ENCODE measurements around the gene KRT86.

DNA sequence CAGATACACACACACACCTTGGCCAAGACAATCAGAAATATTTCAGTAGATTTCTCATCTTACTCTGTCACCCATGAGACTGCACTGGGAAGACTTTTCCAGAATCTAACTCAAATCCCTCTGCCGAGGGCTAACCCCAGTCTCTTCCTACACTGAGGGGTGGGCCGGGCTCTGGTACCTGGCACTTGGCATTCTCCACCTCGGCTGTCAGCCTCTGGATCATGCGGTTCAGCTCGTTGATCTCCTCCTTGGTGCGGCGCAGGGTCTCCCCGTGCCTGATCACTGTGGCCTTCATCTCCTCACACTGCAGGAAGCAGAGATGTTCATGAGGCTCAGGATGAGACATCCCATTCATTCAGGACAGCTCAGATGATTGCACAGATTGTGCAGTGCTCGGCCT, 41.8 kb downstream of the KRT86 start:
- TF ChIP-seq CTCF (conservative IDR thresholded peaks at IDR 0.05; ENCODE audit: low read depth in 2 of 2): no peak
- no peak for TF ChIP-seq EZH2phosphoT487 (IDR thresholded peaks at IDR 0.05; ENCODE audit: unreplicated experiment)
- no peak for TF ChIP-seq NANOG (IDR thresholded peaks at IDR 0.05; ENCODE audit: borderline replicate concordance)
- no peak for TF ChIP-seq EZH2 (IDR thresholded peaks at IDR 0.05; ENCODE audit: low read depth, unreplicated experiment)
- no peak for TF ChIP-seq REST (IDR thresholded peaks at IDR 0.05; ENCODE audit: unreplicated experiment)
- no peak for TF ChIP-seq ETS1 (IDR thresholded peaks at IDR 0.05)
- no peak for TF ChIP-seq STAT1 (IDR thresholded peaks at IDR 0.05; ENCODE audit: unreplicated experiment)
- TF ChIP-seq POLR2AphosphoS5 (IDR thresholded peaks at IDR 0.05; ENCODE audit: low read depth): no peak
- no peak for TF ChIP-seq ZNF462 (CRISPR knock-in tag; IDR thresholded peaks at IDR 0.05)
